Neural progenitor cell (in vitro differentiated cells): ENCODE results near the gene ZDHHC1.

Experiments used
- EZH2 ChIP-seq: fragments of 200-600 bp; sonication (generic); IDR thresholded peaks from 2 replicates; pipeline ENCODE4 v1.6.1; 2017; ENCODE audit warnings: antibody characterized with exemption, mild to moderate bottlenecking, moderate library complexity
- EZH2phosphoT487 ChIP-seq: fragments of 200-600 bp; sonication (generic); IDR thresholded peaks from 2 replicates; pipeline ENCODE4 v1.6.1; 2017; ENCODE audit warnings: antibody characterized with exemption
- TF ChIP-seq, protein P1 (sequence below): fragments of 200-600 bp; sonication (generic); IDR thresholded peaks from 2 replicates; pipeline ENCODE4 v1.5.1; 2017; ENCODE audit warnings: antibody characterized with exemption, mild to moderate bottlenecking

- TF ChIP-seq, protein P1, sequence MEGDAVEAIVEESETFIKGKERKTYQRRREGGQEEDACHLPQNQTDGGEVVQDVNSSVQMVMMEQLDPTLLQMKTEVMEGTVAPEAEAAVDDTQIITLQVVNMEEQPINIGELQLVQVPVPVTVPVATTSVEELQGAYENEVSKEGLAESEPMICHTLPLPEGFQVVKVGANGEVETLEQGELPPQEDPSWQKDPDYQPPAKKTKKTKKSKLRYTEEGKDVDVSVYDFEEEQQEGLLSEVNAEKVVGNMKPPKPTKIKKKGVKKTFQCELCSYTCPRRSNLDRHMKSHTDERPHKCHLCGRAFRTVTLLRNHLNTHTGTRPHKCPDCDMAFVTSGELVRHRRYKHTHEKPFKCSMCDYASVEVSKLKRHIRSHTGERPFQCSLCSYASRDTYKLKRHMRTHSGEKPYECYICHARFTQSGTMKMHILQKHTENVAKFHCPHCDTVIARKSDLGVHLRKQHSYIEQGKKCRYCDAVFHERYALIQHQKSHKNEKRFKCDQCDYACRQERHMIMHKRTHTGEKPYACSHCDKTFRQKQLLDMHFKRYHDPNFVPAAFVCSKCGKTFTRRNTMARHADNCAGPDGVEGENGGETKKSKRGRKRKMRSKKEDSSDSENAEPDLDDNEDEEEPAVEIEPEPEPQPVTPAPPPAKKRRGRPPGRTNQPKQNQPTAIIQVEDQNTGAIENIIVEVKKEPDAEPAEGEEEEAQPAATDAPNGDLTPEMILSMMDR, result no peak
- TF ChIP-seq EZH2 (no peak), EZH2phosphoT487 (no peak)
These were observed 25.0 kb upstream of the ZDHHC1 start for GRCh38 chr16:67441271-67441753.
